Neural cell (in vitro differentiated cells): ENCODE data around the gene LUC7L2.

Experiments used
- CTCF ChIP-seq: fragments of 450-650 bp; IDR thresholded peaks from 2 replicates; pipeline ENCODE4 v1.5.1; 2014; ENCODE audit warnings: antibody characterized with exemption, mild to moderate bottlenecking, moderate library complexity; ENCODE audit not compliant: poor library complexity, severe bottlenecking
- EP300 ChIP-seq: fragments of 450-650 bp; conservative IDR thresholded peaks from 2 replicates; pipeline ENCODE4 v1.6.1; 2014; ENCODE audit warnings: antibody characterized with exemption, mild to moderate bottlenecking, moderate library complexity; ENCODE audit not compliant: poor library complexity, severe bottlenecking
- POLR2AphosphoS5 ChIP-seq: IDR thresholded peaks from 2 replicates; pipeline ENCODE4 v1.6.1; 2012

GRCh38 chr7:139360210-139360947 is 685 bp downstream of the LUC7L2 start:
- no peak for TF ChIP-seq EP300
- TF ChIP-seq CTCF = no peak
- peak; percentile 79 for TF ChIP-seq POLR2AphosphoS5
